ENCODE measurements around the gene AHCYL2.

AHCYL2 gene

GRCh38 chr7:129466796-129467195 is 242.0 kb downstream of the AHCYL2 start:
- H4K20me1 ChIP-seq (ENCODE audit: insufficient read depth, low read length) = no peaks in the 10 kb centered on the region
- no peaks in the 10 kb centered on the region for H3K27me3 ChIP-seq (ENCODE audit: insufficient read depth, low read length)
- H3K9me3 ChIP-seq (ENCODE audit: low read length) = no peaks in the 10 kb centered on the region

GRCh38 chr7:129468087-129468486 is 243.3 kb downstream of the AHCYL2 start:
- Histone ChIP-seq H2AFZ (ENCODE audit: low read length) (no peak overlapping the region), H3K36me3 (ENCODE audit: insufficient read depth, low read length) (no peaks in the 10 kb centered on the region), H3F3A (ENCODE audit: insufficient read depth, low read length) (no peaks in the 10 kb centered on the region), H3K79me2 (ENCODE audit: insufficient read depth, low read length) (no peaks in the 10 kb centered on the region), H3K9ac (ENCODE audit: low read length) (no peak overlapping the region), H3K4me1 (ENCODE audit: insufficient read depth, low read length, severe bottlenecking) (no peaks in the 10 kb centered on the region), H3K4me3 (ENCODE audit: low read depth, low read length, poor library complexity, severe bottlenecking) (no peak overlapping the region), H4K20me1 (ENCODE audit: insufficient read depth, low read length) (no peaks in the 10 kb centered on the region), H3K27ac (ENCODE audit: low read depth, low read length, poor library complexity, severe bottlenecking) (no peak overlapping the region), H3K4me2 (ENCODE audit: low read length) (no peak overlapping the region), H3K9me2 (ENCODE audit: low read depth, low read length) (no peaks in the 10 kb centered on the region), H3K9me3 (ENCODE audit: low read length) (no peaks in the 10 kb centered on the region), H3K27me3 (ENCODE audit: insufficient read depth, low read length) (no peaks in the 10 kb centered on the region)
- TF ChIP-seq CTCF (IDR thresholded peaks at IDR 0.05; ENCODE audit: low read length) (no peak), EZH2 (IDR thresholded peaks at IDR 0.05; ENCODE audit: borderline replicate concordance, low read length) (no peak)

More at GRCh38 chr7:129466796-129467195, 242.0 kb downstream of the AHCYL2 start:
- Histone ChIP-seq H3F3A (ENCODE audit: insufficient read depth, low read length) (no peaks in the 10 kb centered on the region), H3K4me3 (ENCODE audit: low read depth, low read length, poor library complexity, severe bottlenecking) (no peak overlapping the region), H3K4me1 (ENCODE audit: insufficient read depth, low read length, severe bottlenecking) (no peaks in the 10 kb centered on the region), H3K79me2 (ENCODE audit: insufficient read depth, low read length) (no peaks in the 10 kb centered on the region), H3K9me2 (ENCODE audit: low read depth, low read length) (no peaks in the 10 kb centered on the region), H2AFZ (ENCODE audit: low read length) (no peak overlapping the region), H3K36me3 (ENCODE audit: insufficient read depth, low read length) (no peaks in the 10 kb centered on the region), H3K4me2 (ENCODE audit: low read length) (no peak overlapping the region), H3K27ac (ENCODE audit: low read depth, low read length, poor library complexity, severe bottlenecking) (no peak overlapping the region), H3K9ac (ENCODE audit: low read length) (no peak overlapping the region)
- no peak for TF ChIP-seq CTCF (IDR thresholded peaks at IDR 0.05; ENCODE audit: low read length)
- TF ChIP-seq EZH2 (IDR thresholded peaks at IDR 0.05; ENCODE audit: borderline replicate concordance, low read length) = no peak

- no peak overlapping the region for H3K4me3 ChIP-seq (ENCODE audit: low read depth, low read length, poor library complexity, severe bottlenecking)
- no peak for TF ChIP-seq CTCF (IDR thresholded peaks at IDR 0.05; ENCODE audit: low read length)
- no peak for TF ChIP-seq EZH2 (IDR thresholded peaks at IDR 0.05; ENCODE audit: borderline replicate concordance, low read length)
- H3K36me3 ChIP-seq (ENCODE audit: insufficient read depth, low read length) = no peaks in the 10 kb centered on the region
- H3K27ac ChIP-seq (ENCODE audit: low read depth, low read length, poor library complexity, severe bottlenecking) = no peak overlapping the region
- no peak overlapping the region for H2AFZ ChIP-seq (ENCODE audit: low read length)
- no peaks in the 10 kb centered on the region for H3K27me3 ChIP-seq (ENCODE audit: insufficient read depth, low read length)
- H3K9me2 ChIP-seq (ENCODE audit: low read depth, low read length) = no peaks in the 10 kb centered on the region
- no peaks in the 10 kb centered on the region for H4K20me1 ChIP-seq (ENCODE audit: insufficient read depth, low read length)
- H3K9me3 ChIP-seq (ENCODE audit: low read length) = no peaks in the 10 kb centered on the region
- H3K4me1 ChIP-seq (ENCODE audit: insufficient read depth, low read length, severe bottlenecking) = no peaks in the 10 kb centered on the region
- H3F3A ChIP-seq (ENCODE audit: insufficient read depth, low read length) = no peaks in the 10 kb centered on the region
- no peaks in the 10 kb centered on the region for H3K79me2 ChIP-seq (ENCODE audit: insufficient read depth, low read length)
- H3K9ac ChIP-seq (ENCODE audit: low read length) = no peak overlapping the region
- H3K4me2 ChIP-seq (ENCODE audit: low read length) = no peak overlapping the region
These were observed 243.7 kb downstream of the AHCYL2 start for GRCh38 chr7:129468547-129468946.

Data from OCI-LY1 (cell line).